GM21381 (cell line): ENCODE data around the gene DPPA2.

ENCODE experiments used
- ATAC-seq: cut with Tn5 transposase; IDR thresholded peaks from one replicate; pipeline ENCODE4 v1.9.1; 2021; ENCODE audit warnings: mild to moderate bottlenecking, moderate library complexity; ENCODE audit not compliant: unreplicated experiment

Gene DPPA2

GRCh38 chr3:109328202-109328601, 11.9 kb upstream of the DPPA2 start:
- ATAC-seq = no peak

DNA sequence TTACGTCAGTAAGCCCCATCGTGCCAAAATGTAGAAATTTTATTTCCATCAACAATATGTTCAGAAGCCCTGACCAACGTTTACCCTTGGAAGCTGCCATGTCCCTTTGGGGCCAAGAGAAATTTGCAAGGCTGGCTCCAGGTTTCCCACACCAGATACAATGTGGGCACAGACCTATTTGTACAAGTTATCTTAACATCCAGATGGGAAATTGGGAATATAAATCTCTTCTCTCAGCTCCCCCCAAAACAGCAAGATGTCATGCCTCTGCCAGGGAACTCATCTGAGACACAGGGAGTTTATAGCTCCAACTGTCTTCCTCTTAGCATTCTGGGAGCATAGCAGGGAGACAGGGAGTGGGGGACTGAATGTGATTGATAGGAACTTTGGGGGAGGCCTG, 9.3 kb upstream of the DPPA2 start:
- no peak for ATAC-seq

DNA sequence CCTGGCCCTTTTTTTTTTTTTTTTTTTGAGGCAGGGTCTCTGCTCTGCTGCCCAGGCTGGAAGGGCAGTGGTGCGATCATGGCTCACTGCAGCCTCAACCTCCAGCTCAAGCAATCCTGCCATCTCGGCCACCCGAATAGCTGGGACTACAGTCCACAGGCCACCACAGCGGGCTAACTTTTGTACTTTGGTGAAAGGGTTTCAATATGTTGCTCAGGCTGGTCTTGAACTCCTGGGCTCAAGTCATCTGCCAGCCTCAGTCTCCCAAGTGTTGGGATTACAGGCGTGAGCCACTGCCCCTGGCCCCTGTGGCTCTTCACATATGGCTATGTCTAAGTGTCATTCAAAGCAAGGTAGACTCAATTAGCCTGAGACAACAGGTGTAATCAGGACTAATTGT, 8.8 kb upstream of the DPPA2 start:
- ATAC-seq = no peak

DNA sequence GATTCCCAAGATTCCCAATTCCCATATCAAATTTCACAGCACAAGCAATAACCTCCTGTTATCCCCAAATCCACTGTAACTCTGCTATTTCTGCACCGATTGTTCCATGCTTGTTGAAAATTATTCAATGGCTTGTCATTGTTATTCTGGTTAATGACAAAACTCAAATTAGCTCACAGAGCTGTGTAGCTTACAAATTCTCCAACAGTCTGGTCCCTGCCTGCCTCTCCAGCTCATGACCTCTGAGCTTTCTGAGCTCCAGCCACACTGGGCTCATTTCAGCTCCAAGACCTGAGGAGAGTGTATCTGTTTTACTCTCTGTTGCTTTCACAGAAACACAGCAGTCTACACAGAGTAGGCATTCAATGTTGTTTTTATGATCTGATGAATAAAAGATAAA, 3.3 kb downstream of the DPPA2 start:
- ATAC-seq = no peak

- ATAC-seq = no peak
Measured at GRCh38 chr3:109297496-109297895, 18.8 kb downstream of the DPPA2 start.

GRCh38 chr3:109284071-109284470, 32.2 kb downstream of the DPPA2 start:
- no peak for ATAC-seq

DNA sequence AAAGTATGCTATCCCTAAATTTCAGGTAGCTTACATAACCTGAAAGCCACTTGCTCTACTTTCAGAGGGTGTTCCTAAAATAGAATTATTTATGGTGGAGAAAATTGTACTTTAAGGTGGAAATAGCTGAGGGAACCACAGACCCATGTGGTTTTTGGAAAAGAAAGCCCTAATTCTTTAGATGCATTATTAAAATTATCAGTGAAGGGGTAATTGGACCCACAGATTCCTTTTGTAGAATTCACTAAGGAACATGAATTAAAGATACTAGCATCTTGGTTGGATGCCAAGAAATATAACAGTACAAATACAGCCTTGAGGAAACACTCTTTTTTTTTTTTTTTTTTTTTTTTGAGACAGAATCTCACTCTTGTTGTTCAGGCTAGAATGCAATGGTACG, 37.8 kb downstream of the DPPA2 start:
- no peak for ATAC-seq

DNA sequence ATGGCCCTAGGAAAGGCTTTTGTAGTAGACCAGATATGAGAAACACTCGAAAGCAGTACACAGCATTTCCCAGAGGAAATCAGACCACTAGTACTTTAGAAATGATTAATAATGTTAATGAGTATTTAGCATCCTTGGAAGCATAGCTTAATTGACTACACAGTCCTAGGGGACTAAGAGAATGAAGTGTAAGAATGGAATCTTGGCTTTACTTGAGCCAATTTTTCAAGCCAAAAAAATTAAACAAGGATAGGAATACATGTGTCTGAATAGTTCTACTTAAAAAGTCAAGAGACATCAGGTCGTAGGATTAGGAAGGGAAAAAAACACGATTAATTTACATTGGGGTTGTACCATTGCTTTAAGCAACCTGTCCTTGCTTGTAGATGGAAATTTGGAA, 38.2 kb downstream of the DPPA2 start:
- no peak for ATAC-seq

- ATAC-seq = no peak
Measured at GRCh38 chr3:109275702-109276293, 40.5 kb downstream of the DPPA2 start.

- no peak for ATAC-seq
Measured at GRCh38 chr3:109270779-109271178, 45.5 kb downstream of the DPPA2 start.

DNA sequence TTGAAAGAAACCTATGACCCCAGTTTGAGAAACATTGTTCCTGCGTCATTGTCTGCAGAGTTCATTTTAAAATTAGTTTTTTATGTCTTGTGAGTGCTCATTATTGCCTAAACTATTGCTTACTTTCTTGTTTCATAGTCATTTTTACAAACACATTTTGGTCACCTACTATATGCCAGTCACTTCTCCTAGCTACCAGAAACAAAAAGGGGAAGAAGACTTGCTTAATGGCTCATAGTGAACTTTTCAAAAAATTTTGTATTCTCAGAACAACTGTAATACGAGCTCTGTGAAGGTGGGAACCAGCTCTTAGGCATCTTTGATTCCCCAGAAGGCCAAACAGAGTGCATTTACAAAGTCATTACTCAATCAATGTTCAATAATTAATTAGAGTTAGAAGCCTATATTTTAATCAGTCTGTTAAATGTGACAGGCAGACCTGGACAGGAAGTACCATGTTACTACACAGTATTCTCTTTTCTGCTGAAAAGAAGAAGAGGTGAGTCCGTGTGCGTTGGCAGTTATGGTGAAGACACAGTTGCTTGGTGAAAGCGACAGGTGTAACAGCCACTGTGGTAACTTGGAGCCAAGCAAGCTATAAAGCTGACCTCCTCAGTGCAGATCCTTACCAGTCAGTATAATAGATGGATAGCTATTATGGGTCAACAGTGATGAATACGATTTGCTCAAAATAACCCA, 46.6 kb downstream of the DPPA2 start:
- no peak for ATAC-seq

GRCh38 chr3:109268181-109268580, 48.1 kb downstream of the DPPA2 start:
- no peak for ATAC-seq

DNA sequence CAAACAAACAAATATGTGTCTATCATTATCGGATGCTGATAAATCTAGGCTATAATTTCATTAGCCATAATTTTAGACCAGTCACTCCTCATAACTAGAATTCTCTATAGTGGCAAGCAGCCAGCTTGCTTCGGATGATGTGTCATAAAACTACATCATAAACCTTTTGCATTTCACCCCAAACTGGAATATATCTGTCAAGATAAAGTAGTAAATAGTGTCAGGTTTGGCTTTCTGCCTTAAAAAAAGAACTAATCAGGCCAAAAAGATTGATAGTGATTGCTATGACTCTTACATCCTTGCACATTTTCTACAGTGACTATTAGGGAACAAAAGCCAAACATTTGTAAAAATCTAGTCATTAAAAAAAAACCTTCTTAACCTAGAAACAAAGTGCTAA, 51.0 kb downstream of the DPPA2 start:
- ATAC-seq = no peak

- no peak for ATAC-seq
Measured at GRCh38 chr3:109257269-109257668, 59.0 kb downstream of the DPPA2 start.

DNA sequence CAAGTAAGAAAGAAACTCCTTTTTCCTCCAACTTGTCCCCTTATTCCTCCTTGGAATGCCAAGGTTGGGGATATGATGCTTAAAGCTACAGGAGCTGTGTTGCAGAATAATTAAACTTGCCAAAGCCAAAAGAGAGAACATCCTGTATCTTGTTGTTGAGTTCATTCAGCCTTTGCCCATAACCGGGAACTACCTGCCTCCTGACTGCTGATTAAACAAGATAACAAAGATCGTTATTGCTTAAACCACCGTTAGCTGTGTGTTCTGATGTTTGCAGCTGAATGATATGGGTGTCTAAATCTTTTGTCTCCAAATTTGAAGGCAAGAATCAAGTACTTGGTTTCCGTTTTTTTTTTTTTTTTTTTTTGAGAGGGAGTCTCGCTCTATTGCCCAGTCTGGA, 61.5 kb downstream of the DPPA2 start:
- ATAC-seq = no peak

- ATAC-seq = no peak
Measured at GRCh38 chr3:109252641-109253040, 63.7 kb downstream of the DPPA2 start.
